Muscle layer of duodenum (tissue), 2 donors: ENCODE measurements around the gene SMPD3.

Source experiments
- H3K27ac ChIP-seq: one replicate; pipeline ENCODE4 v1.7.0; 2013; ENCODE audit warnings: mild to moderate bottlenecking, low read length
- H3K27me3 ChIP-seq: one replicate; pipeline ENCODE4 v1.7.0; 2013; ENCODE audit warnings: low read depth, mild to moderate bottlenecking, control low read depth, low read length
- H3K36me3 ChIP-seq, 2 donors: one replicate each; pipeline ENCODE4 v1.7.0; 2013; ENCODE audit warnings: low read length in 2 of 2, control low read depth in 1 of 2, mild to moderate bottlenecking in 1 of 2; ENCODE audit not compliant: insufficient read depth in 2 of 2, control insufficient read depth in 1 of 2
- H3K4me1 ChIP-seq, 2 donors: one replicate each; pipeline ENCODE4 v1.7.0; 2013; ENCODE audit warnings: low read length in 2 of 2, mild to moderate bottlenecking in 2 of 2, control low read depth in 1 of 2, moderate library complexity in 1 of 2; ENCODE audit not compliant: insufficient read depth in 2 of 2, control insufficient read depth in 1 of 2
- H3K4me3 ChIP-seq, 2 donors: one replicate each; pipeline ENCODE4 v1.7.0; 2013; ENCODE audit warnings: low read length in 2 of 2, low read depth in 1 of 2, mild to moderate bottlenecking in 1 of 2
- H3K9me3 ChIP-seq, 2 donors: one replicate each; pipeline ENCODE4 v1.7.0; 2013; ENCODE audit warnings: low read length in 2 of 2, control low read depth in 1 of 2, mild to moderate bottlenecking in 1 of 2; ENCODE audit not compliant: control insufficient read depth in 1 of 2
- donor health status: healthy.

The SMPD3 gene

GRCh38 chr16:68332411-68333121, 115.7 kb downstream of the SMPD3 start:
- Histone ChIP-seq H3K4me1 (peaks cover 9 to 11% of the 10 kb centered on the region in 2 donors), H3K36me3 (peaks cover 3 to 18% of the 10 kb centered on the region in 2 donors), H3K27me3 (no peaks in the 10 kb centered on the region), H3K4me3 (no peak overlapping the region), H3K9me3 (no peaks in the 10 kb centered on the region), H3K27ac (peak overlapping the region; percentile 11)

- Histone ChIP-seq H3K4me3 (no peak overlapping the region), H3K36me3 (peaks cover 3 to 15% of the 10 kb centered on the region in 2 donors), H3K9me3 (no peaks in the 10 kb centered on the region), H3K27ac (peak overlapping the region; percentile 11), H3K27me3 (no peaks in the 10 kb centered on the region), H3K4me1 (peaks cover 9 to 11% of the 10 kb centered on the region in 2 donors)
Measured at GRCh38 chr16:68331879-68332410, 116.4 kb downstream of the SMPD3 start.

- peaks cover 9 to 11% of the 10 kb centered on the region in 2 donors for H3K4me1 ChIP-seq
- no peak overlapping the region for H3K4me3 ChIP-seq
- peaks cover 17 to 28% of the 10 kb centered on the region in 2 donors for H3K36me3 ChIP-seq
- H3K9me3 ChIP-seq, result no peaks in the 10 kb centered on the region
- no peaks in the 10 kb centered on the region for H3K27me3 ChIP-seq
- H3K27ac ChIP-seq, result no peak overlapping the region
Measured at GRCh38 chr16:68328860-68329390, 119.4 kb downstream of the SMPD3 start.

- no peaks in the 10 kb centered on the region for H3K27me3 ChIP-seq
- no peak overlapping the region for H3K27ac ChIP-seq
Measured at GRCh38 chr16:68328151-68328859, 120.0 kb downstream of the SMPD3 start.

GRCh38 chr16:68324780-68325357, 123.4 kb downstream of the SMPD3 start:
- no peak overlapping the region for H3K4me3 ChIP-seq
- H3K9me3 ChIP-seq, result no peaks in the 10 kb centered on the region
- no peak overlapping the region for H3K27ac ChIP-seq
- no peaks in the 10 kb centered on the region for H3K27me3 ChIP-seq
- no peaks in the 10 kb centered on the region for H3K4me1 ChIP-seq
- H3K36me3 ChIP-seq, result peaks cover 22 to 30% of the 10 kb centered on the region in 2 donors

More at GRCh38 chr16:68328151-68328859, 120.0 kb downstream of the SMPD3 start:
- H3K4me3 ChIP-seq, result no peak overlapping the region
- H3K9me3 ChIP-seq, result no peaks in the 10 kb centered on the region
- H3K4me1 ChIP-seq, result peaks cover 9 to 11% of the 10 kb centered on the region in 2 donors
- H3K36me3 ChIP-seq, result peaks cover 22 to 30% of the 10 kb centered on the region in 2 donors

GRCh38 chr16:68324336-68324735, 124.0 kb downstream of the SMPD3 start:
- no peak overlapping the region for H3K27ac ChIP-seq
- peaks cover 22 to 26% of the 10 kb centered on the region in 2 donors for H3K36me3 ChIP-seq
- H3K27me3 ChIP-seq, result no peaks in the 10 kb centered on the region
- no peaks in the 10 kb centered on the region for H3K9me3 ChIP-seq
- no peak overlapping the region for H3K4me3 ChIP-seq
- H3K4me1 ChIP-seq, result no peaks in the 10 kb centered on the region

- H3K36me3 ChIP-seq, result peaks cover 23 to 31% of the 10 kb centered on the region in 2 donors
- H3K27ac ChIP-seq, result no peak overlapping the region
Measured at GRCh38 chr16:68319185-68319908, 129.0 kb downstream of the SMPD3 start.

GRCh38 chr16:68313116-68313515, 135.2 kb downstream of the SMPD3 start:
- Histone ChIP-seq H3K27ac (no peak overlapping the region), H3K4me3 (no peak overlapping the region), H3K27me3 (no peaks in the 10 kb centered on the region), H3K9me3 (no peaks in the 10 kb centered on the region), H3K36me3 (peaks cover 5 to 20% of the 10 kb centered on the region in 2 donors), H3K4me1 (peaks cover 7 to 29% of the 10 kb centered on the region in 2 donors)

More at GRCh38 chr16:68319185-68319908, 129.0 kb downstream of the SMPD3 start:
- no peaks in the 10 kb centered on the region for H3K4me1 ChIP-seq
- H3K4me3 ChIP-seq, result no peak overlapping the region
- no peaks in the 10 kb centered on the region for H3K27me3 ChIP-seq
- H3K9me3 ChIP-seq, result no peaks in the 10 kb centered on the region

- Histone ChIP-seq H3K27ac (peak within 1 kb of the TSS; percentile 67), H3K4me1 (peaks cover 7 to 29% of the 10 kb centered on the region in 2 donors), H3K4me3 (peak within 1 kb of the TSS; percentile 81 to 82), H3K27me3 (no peaks in the 10 kb centered on the region), H3K36me3 (peaks cover 12 to 24% of the 10 kb centered on the region in 2 donors), H3K9me3 (no peaks in the 10 kb centered on the region)
Measured at GRCh38 chr16:68310774-68311511, 137.4 kb downstream of the SMPD3 start, which contains the start of the genes PRMT7 and SLC7A6OS. PRMT7 (plus strand) TSS chr16:68311019; CDS start chr16:68315980, 4,961 bp downstream. SLC7A6OS (minus strand) TSS chr16:68310946; CDS start chr16:68310926, 20 bp downstream.

GRCh38 chr16:68310437-68310773, 137.9 kb downstream of the SMPD3 start:
- Histone ChIP-seq H3K9me3 (no peaks in the 10 kb centered on the region), H3K4me3 (peak overlapping the region; percentile 81 to 82), H3K4me1 (peaks cover 7 to 29% of the 10 kb centered on the region in 2 donors), H3K27ac (peak overlapping the region; percentile 67), H3K36me3 (peaks cover 12 to 24% of the 10 kb centered on the region in 2 donors), H3K27me3 (no peaks in the 10 kb centered on the region)
